ENCODE measurements around the gene SLC13A2.
"Not testable (repeated sequence)": the region's sequence is repeated elsewhere in the genome, so short reads cannot be mapped to it uniquely, and the experiment has no call there.

SLC13A2 gene

GRCh38 chr17:28518578-28518977 is 45.1 kb downstream of the SLC13A2 start:
- ATAC-seq, result no peak

- no peak for ATAC-seq
Observed at GRCh38 chr17:28519236-28519635, 45.8 kb downstream of the SLC13A2 start.

GRCh38 chr17:28520687-28521086 is 47.2 kb downstream of the SLC13A2 start:
- ATAC-seq, result no peak

- no peak for ATAC-seq
Observed at GRCh38 chr17:28521311-28522085, 48.1 kb downstream of the SLC13A2 start.

- ATAC-seq, result not testable (repeated sequence)
Observed at GRCh38 chr17:28522281-28522680, 48.8 kb downstream of the SLC13A2 start.

GRCh38 chr17:28523186-28523585 is 49.7 kb downstream of the SLC13A2 start:
- no peak for ATAC-seq

GRCh38 chr17:28523876-28524275 is 50.4 kb downstream of the SLC13A2 start:
- no peak for ATAC-seq

- no peak for ATAC-seq
Observed at GRCh38 chr17:28524476-28525424, 51.3 kb downstream of the SLC13A2 start.

- ATAC-seq, result no peak
Observed at GRCh38 chr17:28526381-28526780, 52.9 kb downstream of the SLC13A2 start.

- no peak for ATAC-seq
Observed at GRCh38 chr17:28527181-28527681, 53.8 kb downstream of the SLC13A2 start.

- no peak for ATAC-seq
Observed at GRCh38 chr17:28527859-28528258, 54.4 kb downstream of the SLC13A2 start.

GRCh38 chr17:28528327-28529012 is 55.0 kb downstream of the SLC13A2 start:
- ATAC-seq, result no peak

- no peak for ATAC-seq
Observed at GRCh38 chr17:28529013-28529400, 55.6 kb downstream of the SLC13A2 start.

- no peak for ATAC-seq
Observed at GRCh38 chr17:28530250-28530649, 56.8 kb downstream of the SLC13A2 start.

- ATAC-seq, result no peak
Observed at GRCh38 chr17:28530926-28531325, 57.5 kb downstream of the SLC13A2 start.

GRCh38 chr17:28532050-28532960 is 58.9 kb downstream of the SLC13A2 start:
- no peak for ATAC-seq

GRCh38 chr17:28533091-28533807 is 59.8 kb downstream of the SLC13A2 start:
- ATAC-seq, result no peak

- no peak for ATAC-seq
Observed at GRCh38 chr17:28534740-28535375, 61.4 kb downstream of the SLC13A2 start.

- no peak for ATAC-seq
Observed at GRCh38 chr17:28536532-28537218, 63.2 kb downstream of the SLC13A2 start.

- ATAC-seq, result no peak
Observed at GRCh38 chr17:28537219-28537610, 63.8 kb downstream of the SLC13A2 start.
